ENCODE data around the gene CHRNG.
"Not testable (repeated sequence)": the region's sequence is repeated elsewhere in the genome, so short reads cannot be mapped to it uniquely, and the experiment has no call there.

The CHRNG gene

GRCh38 chr2:232545511-232546375, 6.3 kb downstream of the CHRNG start:
- DNase-seq: no peak

- no peak for DNase-seq
These were observed 8.5 kb downstream of the CHRNG start for GRCh38 chr2:232547991-232548390.

- no peak for DNase-seq
These were observed 10.3 kb downstream of the CHRNG start for GRCh38 chr2:232549655-232550353.

GRCh38 chr2:232550354-232551249, 11.1 kb downstream of the CHRNG start, which contains the start of the genes EIF4E2 and TIGD1:
Gene EIF4E2, plus strand, starts transcription at chr2:232550689. Its CDS starts 36 bp downstream, at chr2:232550725.
Gene TIGD1, minus strand, starts transcription at chr2:232550557. Its CDS starts 675 bp downstream, at chr2:232549882.
- DNase-seq: peak; percentile 87

GRCh38 chr2:232551250-232551638, 11.8 kb downstream of the CHRNG start:
- DNase-seq: no peak

GRCh38 chr2:232551776-232552175, 12.3 kb downstream of the CHRNG start:
- DNase-seq: no peak

- no peak for DNase-seq
These were observed 16.9 kb downstream of the CHRNG start for GRCh38 chr2:232556426-232556825.

- DNase-seq: no peak
These were observed 23.1 kb downstream of the CHRNG start for GRCh38 chr2:232562515-232563151.

GRCh38 chr2:232563580-232563979, 24.1 kb downstream of the CHRNG start:
- DNase-seq: no peak

- no peak for DNase-seq
These were observed 28.2 kb downstream of the CHRNG start for GRCh38 chr2:232567721-232568120.

GRCh38 chr2:232568161-232568560, 28.7 kb downstream of the CHRNG start:
- DNase-seq: no peak

- no peak for DNase-seq
These were observed 30.0 kb downstream of the CHRNG start for GRCh38 chr2:232569541-232569940.

GRCh38 chr2:232570481-232570880, 31.0 kb downstream of the CHRNG start:
- DNase-seq: not testable (repeated sequence)

GRCh38 chr2:232571026-232571474, 31.6 kb downstream of the CHRNG start:
- no peak for DNase-seq

- no peak for DNase-seq
These were observed 33.5 kb downstream of the CHRNG start for GRCh38 chr2:232573042-232573441.

- DNase-seq: no peak
These were observed 34.4 kb downstream of the CHRNG start for GRCh38 chr2:232573771-232574435.

- no peak for DNase-seq
These were observed 35.3 kb downstream of the CHRNG start for GRCh38 chr2:232574674-232575403.

GRCh38 chr2:232575404-232575746, 35.9 kb downstream of the CHRNG start:
- DNase-seq: no peak

GRCh38 chr2:232576995-232577394, 37.5 kb downstream of the CHRNG start:
- DNase-seq: no peak

GRCh38 chr2:232577841-232578240, 38.3 kb downstream of the CHRNG start:
- DNase-seq: no peak

GRCh38 chr2:232578626-232579025, 39.1 kb downstream of the CHRNG start:
- no peak for DNase-seq

All from activated CD4-positive, alpha-beta T cell treated with anti-CD3 and anti-CD28 coated beads for 1 hour (primary cell).